ENCODE data around the gene GIPC1.

GRCh38 chr19:14505488-14506239 lies 9.7 kb upstream of the GIPC1 start:
- TF ChIP-seq CTCF (IDR thresholded peaks at IDR 0.05) (peak; percentile 23 to 67 (median 54)), POLR2A (IDR thresholded peaks at IDR 0.05) (no peak)

Data from adrenal gland (tissue), 5 donors.